HG03439 (cell line): ENCODE measurements around the gene ARL8A.
A peak's percentile ranks its signal among the peaks of the same experiment; 100 is the strongest.
"Not testable (repeated sequence)": the region's sequence is repeated elsewhere in the genome, so short reads cannot be mapped to it uniquely, and the experiment has no call there.

Experiments
- ATAC-seq: cut with Tn5 transposase; IDR thresholded peaks from one replicate; pipeline ENCODE4 v1.9.1; 2021; ENCODE audit warnings: mild to moderate bottlenecking, moderate library complexity; ENCODE audit not compliant: unreplicated experiment

The ARL8A gene

DNA sequence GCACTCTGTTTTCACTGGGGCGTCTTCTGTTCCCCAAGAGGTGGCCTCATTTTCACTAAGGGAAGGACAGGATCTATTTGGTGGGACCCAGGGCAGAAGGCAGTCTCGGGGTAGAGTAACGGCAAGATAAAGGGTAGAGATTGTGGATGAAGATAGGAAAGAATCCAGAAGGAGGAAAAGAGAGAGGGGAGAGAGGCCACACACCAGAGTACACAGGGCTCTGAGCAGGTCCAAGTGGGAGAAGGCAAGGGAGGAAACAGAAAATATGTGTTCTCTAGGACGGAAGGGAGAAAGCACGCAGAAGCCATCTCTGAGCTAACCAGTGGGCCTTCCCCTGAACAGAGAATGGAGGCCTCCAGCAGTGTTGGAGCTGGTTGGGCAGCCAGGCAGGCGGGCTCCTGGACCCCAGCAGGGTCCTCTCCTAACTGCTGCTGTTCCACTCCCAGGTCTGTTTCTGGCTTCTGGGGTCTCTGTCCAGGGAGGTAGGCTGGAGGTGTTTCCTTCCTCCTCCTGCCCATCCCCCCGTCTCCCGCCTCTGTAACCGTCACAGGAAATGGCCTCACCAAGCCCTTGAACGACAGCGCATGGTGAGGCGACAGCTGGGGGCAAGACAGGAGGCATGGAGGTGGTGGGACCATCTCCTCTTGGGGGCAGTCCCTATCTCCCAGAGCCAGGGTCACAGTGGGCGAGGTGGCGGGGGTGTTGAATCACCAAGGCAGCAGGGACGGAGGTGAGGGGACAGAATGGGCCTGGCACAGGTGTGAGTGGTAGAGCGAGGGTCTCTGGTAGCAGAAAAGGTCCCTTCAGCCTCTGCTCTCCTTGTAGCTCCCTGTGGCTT lies 15.2 kb upstream of the ARL8A start:
- peak; percentile 27 for ATAC-seq

GRCh38 chr1:202158810-202159533 lies 14.4 kb upstream of the ARL8A start:
- no peak for ATAC-seq

DNA sequence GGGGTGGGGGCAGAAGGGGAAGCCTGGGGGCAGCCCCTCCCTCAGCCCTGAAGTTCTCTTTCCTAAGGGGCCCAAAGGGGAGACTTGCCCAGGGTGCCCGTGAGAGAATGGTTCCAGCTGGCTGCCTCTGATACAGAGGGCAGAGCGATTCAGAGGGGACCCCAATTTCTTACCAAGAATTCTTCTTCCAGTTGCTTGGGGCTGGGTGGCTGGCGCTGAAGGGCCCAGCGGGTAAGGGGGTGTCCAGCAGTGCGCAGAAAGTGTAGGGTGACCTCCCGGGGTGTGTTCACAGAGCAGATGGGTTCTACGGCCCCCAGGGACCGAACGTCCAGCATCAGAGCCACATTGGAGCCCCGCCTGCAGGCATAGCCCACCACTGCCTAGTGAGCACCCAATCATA lies 13.4 kb upstream of the ARL8A start:
- no peak for ATAC-seq

- no peak for ATAC-seq
Observed at GRCh38 chr1:202156590-202156989, 12.1 kb upstream of the ARL8A start.

DNA sequence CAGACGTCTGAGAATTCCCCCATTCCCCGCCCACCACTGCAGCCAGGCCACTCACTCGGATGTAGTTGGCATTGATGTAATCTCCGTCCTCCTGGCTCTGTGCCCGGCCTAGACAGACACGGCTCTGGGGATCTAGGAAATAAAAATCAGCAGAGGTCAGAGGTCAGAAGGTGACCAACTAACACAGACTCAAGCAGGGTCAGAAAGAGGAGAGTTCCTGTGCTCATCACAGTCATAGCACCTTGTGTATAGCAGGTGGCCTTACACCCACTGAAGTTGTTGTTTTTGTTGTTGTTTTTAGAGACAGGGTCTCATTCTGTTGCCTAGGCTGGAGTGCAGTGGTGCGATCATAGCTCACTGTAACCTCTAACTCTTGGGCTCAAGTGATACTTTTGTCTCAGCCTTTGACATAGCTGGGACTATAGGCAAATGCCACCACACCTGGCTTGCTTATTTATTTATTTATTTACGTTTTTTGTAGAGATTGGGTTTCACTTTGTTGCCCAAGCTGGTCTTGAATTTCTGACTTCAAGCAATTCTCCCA lies 11.0 kb upstream of the ARL8A start:
- no peak for ATAC-seq

DNA sequence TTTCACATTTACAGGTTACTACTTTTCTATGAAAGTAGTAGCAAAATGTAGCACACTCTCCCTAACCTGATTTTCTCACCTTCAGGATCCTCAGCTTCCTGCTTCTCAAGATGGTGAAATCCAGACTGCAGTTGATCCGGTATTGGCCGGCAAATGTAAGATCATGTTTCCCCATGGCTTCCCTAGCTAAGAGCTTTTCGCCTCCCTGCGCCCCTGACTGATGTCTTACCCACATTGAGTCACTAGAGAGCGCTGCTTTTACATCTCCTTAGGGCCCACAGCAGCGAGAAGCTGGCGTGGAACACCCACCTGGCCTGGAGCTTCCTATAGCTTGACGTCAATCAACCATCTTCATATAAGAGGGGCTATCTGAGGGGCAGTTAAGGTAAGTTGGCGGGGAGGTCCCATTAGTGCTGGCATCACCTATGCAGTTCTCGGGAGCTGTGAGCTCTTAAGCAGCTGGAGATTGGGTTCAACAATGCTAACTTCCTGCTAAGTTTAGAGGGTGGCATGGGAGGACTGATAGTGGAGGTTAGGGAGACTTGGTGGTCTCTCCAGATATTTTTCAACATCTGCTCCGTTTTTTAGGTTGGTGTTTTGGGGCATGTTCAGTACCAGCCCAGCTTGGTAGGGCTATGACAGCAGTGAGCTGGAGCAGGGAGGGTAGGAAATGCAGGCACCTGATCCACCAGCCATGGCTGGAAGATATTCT lies 10.4 kb upstream of the ARL8A start:
- ATAC-seq = peak; percentile 49

- no peak for ATAC-seq
Observed at GRCh38 chr1:202154148-202154765, 9.7 kb upstream of the ARL8A start.

GRCh38 chr1:202153284-202153683 lies 8.7 kb upstream of the ARL8A start:
- ATAC-seq = no peak

- no peak for ATAC-seq
Observed at GRCh38 chr1:202152399-202152798, 7.9 kb upstream of the ARL8A start.

GRCh38 chr1:202151045-202151444 lies 6.5 kb upstream of the ARL8A start:
- ATAC-seq = no peak

- ATAC-seq = no peak
Observed at GRCh38 chr1:202150602-202151001, 6.1 kb upstream of the ARL8A start.

- no peak for ATAC-seq
Observed at GRCh38 chr1:202150187-202150586, 5.7 kb upstream of the ARL8A start.

DNA sequence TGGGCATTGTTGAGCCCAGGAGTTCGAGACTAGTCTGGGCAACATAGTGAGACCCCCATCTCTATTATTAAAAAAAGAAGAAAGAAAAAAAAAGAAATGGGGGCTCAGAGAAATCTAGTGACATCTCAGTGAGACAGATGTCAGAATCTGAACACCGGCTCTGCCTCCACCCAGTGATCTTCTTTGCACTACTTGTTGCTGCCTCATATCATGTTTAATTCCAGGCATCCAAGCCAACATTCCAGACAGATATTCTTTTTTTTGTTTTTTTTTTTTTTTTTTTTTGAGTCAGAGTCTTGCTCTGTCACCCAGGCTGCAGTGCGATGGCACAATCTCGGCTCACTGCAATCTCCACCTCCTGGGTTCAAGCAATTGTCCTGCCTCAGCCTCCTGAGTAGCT lies 5.0 kb upstream of the ARL8A start:
- ATAC-seq = no peak

DNA sequence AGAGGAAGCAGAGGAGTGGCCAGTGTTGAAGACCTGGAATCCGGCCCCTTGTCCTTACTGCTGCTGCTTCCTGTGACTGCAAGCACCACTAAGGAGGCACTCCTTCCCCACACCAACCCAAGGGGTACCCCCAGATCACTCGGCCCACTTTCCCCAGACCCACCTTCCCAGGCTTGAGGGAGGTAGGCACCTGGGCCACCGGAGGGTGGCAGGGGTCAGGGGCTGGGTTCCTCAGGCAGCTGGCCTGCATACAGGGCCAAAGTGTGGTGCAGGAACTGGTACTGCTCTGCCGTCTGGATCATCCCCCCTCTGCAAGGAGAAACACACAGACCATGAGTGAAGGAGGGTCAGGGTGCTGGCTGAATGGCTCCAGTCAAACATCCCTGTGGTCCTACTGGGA lies 3.9 kb upstream of the ARL8A start:
- no peak for ATAC-seq

DNA sequence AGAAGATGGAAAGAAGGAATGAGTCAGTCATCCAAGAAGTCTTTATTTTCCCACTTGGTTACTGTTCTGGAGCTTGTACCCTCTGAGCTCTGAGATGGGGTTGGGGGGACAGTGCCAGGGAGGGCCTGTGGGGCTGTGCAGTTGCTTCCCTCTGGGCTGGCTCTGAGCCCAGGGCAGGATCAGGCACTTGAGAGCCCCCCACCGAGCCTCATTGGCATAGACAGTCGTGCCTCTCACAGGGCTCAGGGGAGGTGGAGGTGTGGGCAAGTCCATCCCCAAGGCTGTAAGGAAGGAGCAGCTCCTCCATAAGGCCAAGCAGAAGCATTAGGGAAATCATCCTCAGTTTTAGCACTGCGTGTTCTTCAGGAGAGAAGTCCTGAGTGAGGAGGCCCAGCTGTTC lies 2.5 kb upstream of the ARL8A start:
- ATAC-seq = no peak

- ATAC-seq = no peak
Observed at GRCh38 chr1:202146279-202146678, 1.7 kb upstream of the ARL8A start.

- not testable (repeated sequence) for ATAC-seq
Observed at GRCh38 chr1:202145744-202146140, 1.2 kb upstream of the ARL8A start.

DNA sequence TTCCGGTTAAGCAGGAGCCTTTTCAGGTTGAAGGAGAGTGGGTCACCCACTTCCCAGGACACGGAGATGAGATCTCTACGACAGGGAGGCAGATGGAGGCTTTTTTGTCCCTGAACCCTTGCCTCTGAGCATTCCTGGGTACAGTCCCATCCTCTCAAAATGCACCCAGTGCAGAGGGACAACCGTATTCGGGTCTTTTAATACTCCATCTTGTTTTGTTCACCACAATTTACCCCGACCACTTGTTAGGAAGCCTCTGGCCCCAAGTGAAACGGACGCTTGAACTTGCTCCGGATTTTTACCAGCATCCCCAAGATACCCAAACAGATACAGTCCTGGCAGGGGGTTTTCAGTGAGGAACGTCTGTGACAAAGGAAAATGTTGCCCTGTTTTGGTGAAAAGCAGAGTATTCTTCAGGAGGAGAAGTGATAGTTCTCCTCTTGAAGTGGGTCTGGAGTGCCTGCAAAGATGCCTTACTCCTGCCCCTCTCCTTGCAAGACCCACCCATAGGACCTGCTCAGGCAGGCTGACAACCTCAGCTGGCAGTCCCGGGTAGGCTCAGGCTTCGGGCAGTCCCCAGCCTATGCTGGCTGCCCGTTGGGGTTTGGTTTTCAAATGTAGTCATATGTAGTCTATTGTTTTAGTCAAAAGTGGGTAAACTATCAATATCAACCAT lies 669 bp upstream of the ARL8A start:
- no peak for ATAC-seq

GRCh38 chr1:202143768-202144401 lies 652 bp downstream of the ARL8A start:
- peak; percentile 44 for ATAC-seq
